ENCODE data around the gene TXNDC2.

TXNDC2 gene

GRCh38 chr18:9913526-9914333 is 28.0 kb downstream of the TXNDC2 start, which contains the start of gene VAPA:
VAPA (plus strand) TSS chr18:9914016; CDS start chr18:9914257, 241 bp downstream.
- no peak for TF ChIP-seq CTCF (IDR thresholded peaks at IDR 0.05; ENCODE audit: borderline replicate concordance, insufficient read depth, low read depth, low read length)

GRCh38 chr18:9914334-9914583 is 28.5 kb downstream of the TXNDC2 start:
- peak overlapping the region; percentile 93 for H3K4me3 ChIP-seq (ENCODE audit: low read depth, low read length)
- TF ChIP-seq CTCF (IDR thresholded peaks at IDR 0.05; ENCODE audit: borderline replicate concordance, insufficient read depth, low read depth, low read length), result no peak

More at GRCh38 chr18:9913526-9914333, 28.0 kb downstream of the TXNDC2 start, which contains the start of gene VAPA:
- peak within 1 kb of the TSS; percentile 93 for H3K4me3 ChIP-seq (ENCODE audit: low read depth, low read length)

GRCh38 chr18:9914584-9915290 is 29.0 kb downstream of the TXNDC2 start:
- TF ChIP-seq CTCF (IDR thresholded peaks at IDR 0.05; ENCODE audit: borderline replicate concordance, insufficient read depth, low read depth, low read length), result no peak
- peak overlapping the region; percentile 93 for H3K4me3 ChIP-seq (ENCODE audit: low read depth, low read length)

GRCh38 chr18:9915291-9916076 is 29.7 kb downstream of the TXNDC2 start:
- TF ChIP-seq CTCF (IDR thresholded peaks at IDR 0.05; ENCODE audit: borderline replicate concordance, insufficient read depth, low read depth, low read length), result no peak
- peak overlapping the region; percentile 93 for H3K4me3 ChIP-seq (ENCODE audit: low read depth, low read length)

GRCh38 chr18:9916077-9916639 is 30.4 kb downstream of the TXNDC2 start:
- TF ChIP-seq CTCF (IDR thresholded peaks at IDR 0.05; ENCODE audit: borderline replicate concordance, insufficient read depth, low read depth, low read length), result no peak
- H3K4me3 ChIP-seq (ENCODE audit: low read depth, low read length), result no peak overlapping the region

GRCh38 chr18:9916808-9917207 is 31.0 kb downstream of the TXNDC2 start:
- H3K4me3 ChIP-seq (ENCODE audit: low read depth, low read length), result no peak overlapping the region
- TF ChIP-seq CTCF (IDR thresholded peaks at IDR 0.05; ENCODE audit: borderline replicate concordance, insufficient read depth, low read depth, low read length), result no peak
